ENCODE measurements around the gene TPCN2.

Gene TPCN2

DNA sequence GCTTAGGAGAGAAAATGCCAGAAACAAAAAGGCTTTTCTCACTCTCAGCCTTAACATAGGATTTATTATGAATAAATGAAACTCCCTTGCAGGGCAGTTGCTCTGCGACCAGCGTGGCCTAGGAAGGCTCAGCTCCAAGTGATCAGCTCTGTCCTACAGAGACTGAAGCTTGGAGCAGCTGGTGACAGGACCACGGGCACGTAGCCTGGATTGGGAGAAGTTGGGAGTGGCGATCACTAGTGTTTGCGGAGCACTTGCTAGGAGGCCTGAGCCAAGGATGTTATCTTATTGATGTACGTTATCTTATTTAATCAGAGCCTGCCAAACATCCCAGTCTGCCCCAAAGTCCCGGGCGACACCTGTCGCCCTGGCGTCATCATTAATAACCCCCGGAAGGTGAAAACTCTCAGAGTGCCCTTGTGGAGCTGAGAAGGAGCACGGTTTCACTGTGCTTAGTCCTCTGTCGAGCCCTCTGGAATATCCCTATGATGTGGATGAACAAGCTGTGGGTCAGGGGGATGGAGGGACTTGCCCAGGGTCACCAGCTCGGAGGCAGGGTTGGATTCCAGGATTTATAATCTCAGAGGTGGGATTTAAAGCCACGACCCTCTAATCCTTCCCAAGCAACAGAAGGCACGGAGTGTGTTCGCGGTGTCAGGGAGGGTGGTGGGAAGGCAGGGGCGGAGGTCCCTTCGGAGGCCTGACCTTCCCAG, 66.2 kb downstream of the TPCN2 start:
- DNase-seq = no peak

GRCh38 chr11:69115586-69116560, 67.1 kb downstream of the TPCN2 start:
- no peak for DNase-seq

- no peak for DNase-seq
Measured at GRCh38 chr11:69116671-69117070, 67.9 kb downstream of the TPCN2 start.

DNA sequence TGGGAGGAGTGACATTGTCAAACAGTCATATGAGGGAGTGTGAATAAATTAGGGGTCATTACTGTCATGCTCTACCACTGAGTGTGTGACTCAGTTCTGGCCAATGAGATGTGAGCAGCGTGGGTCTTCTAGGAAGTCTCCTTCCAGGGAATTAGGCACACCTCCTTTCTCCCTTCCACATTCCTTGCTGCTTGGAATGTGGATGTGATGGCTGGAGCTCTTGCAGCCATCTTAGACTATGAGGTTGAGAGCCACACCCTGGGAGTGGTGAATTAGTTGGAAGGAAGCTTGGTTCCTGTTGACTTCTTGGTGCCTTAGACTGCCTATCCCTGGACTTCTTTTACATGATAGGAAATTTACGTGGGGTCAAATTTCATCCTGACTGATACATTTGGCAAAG, 70.5 kb downstream of the TPCN2 start:
- DNase-seq = no peak

- DNase-seq = no peak
Measured at GRCh38 chr11:69120096-69120875, 71.6 kb downstream of the TPCN2 start.

DNA sequence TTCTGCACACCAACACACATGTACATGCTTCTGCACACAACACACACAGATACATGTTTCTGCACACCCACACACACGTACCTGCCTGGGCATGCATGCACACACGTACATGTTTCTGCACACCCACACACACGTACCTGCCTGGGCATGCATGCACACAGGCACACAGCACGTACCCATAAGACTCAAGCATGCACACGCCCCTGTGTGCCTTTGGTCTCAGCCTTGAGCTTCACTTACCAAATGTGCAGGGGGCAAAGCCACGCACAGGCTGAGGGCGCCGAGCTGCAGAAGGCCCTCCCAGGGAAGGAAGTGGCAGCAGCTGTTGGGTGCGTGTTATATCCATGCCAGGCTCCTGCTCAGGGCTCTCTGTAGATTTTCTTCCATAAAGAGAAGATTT, 72.3 kb downstream of the TPCN2 start:
- DNase-seq = no peak

DNA sequence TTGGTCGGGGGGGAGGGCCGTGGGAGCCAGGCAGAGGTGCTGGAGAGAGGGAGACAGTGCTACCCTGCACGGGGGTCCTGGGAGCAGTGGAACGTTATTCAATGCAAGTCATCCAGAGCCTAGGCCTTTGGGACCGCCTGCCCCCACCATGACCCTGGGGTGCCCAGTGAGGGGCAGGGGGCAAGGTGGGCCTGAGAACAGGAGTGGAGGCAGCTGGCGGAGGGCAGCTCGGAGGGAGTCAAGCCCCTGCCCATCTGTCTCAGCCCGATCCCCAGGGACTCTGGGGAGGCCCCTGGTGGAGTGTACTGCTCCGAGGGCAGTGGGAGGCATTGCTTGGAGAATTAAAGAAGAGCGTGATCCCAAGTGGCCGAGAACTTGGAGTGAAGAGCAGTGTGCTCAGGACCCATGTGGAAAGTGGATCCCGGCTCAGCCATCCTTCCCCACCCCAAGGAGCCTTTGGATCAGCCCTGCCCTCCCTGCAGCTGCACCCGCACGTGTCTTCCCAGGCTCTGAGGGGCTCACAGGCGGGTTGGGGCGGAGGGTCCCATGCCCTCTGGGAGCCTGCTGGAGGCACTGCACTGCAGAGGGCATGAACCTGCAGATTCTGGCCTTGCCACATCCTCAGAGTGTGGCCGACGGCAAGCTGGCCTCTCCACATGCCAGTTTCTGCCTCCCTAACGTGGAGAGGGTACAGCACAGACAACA, 73.0 kb downstream of the TPCN2 start:
- DNase-seq = no peak

DNA sequence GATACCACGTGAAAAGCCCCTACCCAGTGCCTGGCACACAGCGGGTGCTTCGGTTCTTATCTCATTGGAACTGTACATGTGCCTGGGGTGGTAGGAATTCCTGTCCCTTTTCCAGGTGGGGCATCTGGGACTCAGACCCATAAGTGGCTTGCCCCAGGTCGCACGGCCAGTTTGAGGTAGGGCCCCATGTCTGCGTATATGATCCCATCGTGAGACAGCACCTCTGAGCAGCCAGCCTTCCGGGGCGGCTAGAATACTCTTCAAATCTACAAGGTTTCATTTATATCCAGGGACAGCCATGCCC, 73.5 kb downstream of the TPCN2 start:
- DNase-seq = no peak

GRCh38 chr11:69122630-69123431, 74.1 kb downstream of the TPCN2 start:
- peak; percentile 36 for DNase-seq

DNA sequence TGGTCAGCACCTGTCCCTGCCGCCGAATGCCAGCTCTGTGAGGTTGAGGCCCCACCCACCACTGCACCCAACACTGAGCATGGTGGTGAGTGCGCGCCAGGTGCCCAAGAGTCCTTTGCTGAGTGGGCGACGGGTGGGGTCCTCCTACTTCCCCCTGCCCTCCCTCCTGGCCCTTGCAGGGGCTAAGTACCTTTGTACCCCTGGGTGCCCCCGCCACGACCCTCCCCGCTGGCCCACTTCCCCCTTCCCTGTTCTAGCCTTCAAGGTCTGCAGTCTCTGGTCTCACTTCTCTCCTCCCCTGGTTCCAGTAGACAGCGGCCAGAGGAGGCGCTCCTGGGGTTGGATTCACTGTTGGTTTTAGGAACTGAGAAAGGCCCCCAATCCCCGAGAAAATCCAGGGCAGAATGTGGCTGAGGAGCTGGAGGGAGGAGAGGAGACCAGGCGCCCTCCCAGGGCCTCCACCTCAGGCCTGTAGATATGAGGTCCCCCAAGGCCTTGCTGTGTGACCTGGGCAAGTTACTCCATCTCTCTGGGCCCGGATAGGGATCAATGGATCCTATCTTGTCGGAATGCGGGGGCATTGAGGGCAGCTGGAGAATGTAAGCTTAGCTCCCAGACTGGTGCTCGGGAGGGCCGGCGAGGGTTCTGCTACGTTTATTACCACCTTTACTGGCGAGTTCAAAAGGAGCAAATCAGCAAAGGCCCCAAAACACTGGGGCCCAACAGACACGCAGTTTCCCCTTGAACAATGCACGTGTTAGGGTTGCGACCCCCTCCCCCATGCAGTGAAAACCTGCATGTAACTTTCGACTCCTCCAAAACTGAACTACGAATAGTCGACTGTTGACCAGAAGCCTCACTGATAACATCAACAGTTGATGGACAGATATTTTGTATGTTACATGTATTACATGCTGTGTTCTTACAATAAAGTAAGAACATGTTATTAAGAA, 75.1 kb downstream of the TPCN2 start:
- no peak for DNase-seq

- no peak for DNase-seq
Measured at GRCh38 chr11:69125861-69126260, 77.1 kb downstream of the TPCN2 start.

GRCh38 chr11:69126286-69126685, 77.6 kb downstream of the TPCN2 start:
- DNase-seq = no peak

- no peak for DNase-seq
Measured at GRCh38 chr11:69127081-69127850, 78.5 kb downstream of the TPCN2 start.

DNA sequence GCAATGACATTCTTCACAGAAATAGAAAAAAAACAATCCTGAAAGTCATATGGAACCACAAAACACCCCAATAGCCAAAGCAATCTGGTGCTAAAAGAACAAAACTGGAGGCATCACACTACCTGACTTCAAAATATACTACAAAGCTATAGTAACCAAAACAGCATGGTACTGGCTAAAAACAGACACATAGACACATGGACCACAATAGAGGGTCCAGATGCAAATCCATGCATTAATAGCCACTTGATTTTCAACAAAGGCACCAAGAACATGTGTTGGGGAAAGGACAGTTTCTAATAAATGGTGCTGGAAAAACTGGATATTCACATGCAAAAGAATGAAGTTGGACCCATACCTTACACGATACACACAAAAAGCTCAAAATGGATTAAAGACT, 79.2 kb downstream of the TPCN2 start:
- DNase-seq = no peak

DNA sequence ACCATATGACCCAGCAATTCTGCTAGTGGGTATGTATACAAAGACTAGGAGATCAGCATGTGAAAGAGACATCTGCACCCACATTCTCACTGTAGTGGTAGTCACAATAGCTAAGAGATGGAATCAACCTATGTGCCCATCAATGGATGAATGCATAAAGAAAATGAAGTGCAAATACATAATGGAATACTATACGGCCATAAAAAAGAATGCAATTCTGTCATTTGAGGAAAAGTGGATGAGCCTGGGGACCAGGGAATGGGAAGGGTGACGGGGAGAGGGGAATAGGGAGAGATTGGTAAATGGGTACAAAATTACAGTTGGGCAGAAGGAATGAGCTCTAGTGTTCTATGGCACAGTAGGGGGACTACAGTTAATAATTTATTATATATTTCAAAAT, 80.3 kb downstream of the TPCN2 start:
- no peak for DNase-seq

DNA sequence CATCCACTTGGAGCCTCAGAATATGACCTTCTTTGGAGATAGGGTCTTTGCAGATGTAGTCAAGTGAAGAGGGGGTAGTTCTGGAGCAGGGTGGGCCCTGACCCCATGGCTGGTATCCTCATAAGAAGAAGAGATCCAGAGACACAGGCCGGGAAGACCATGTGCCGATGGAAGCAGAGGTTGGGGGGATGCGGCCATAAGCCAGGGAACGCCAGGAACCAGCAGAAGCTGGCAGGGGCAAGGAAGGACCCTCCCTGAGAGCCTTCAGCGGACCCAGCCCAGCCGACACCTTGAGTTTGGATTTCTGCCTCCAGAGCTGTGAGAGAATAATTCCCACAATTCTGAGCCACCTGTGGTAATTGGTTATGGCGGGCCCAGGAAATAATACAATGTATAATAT, 80.9 kb downstream of the TPCN2 start:
- no peak for DNase-seq

GRCh38 chr11:69130654-69131053, 81.9 kb downstream of the TPCN2 start:
- DNase-seq = no peak

DNA sequence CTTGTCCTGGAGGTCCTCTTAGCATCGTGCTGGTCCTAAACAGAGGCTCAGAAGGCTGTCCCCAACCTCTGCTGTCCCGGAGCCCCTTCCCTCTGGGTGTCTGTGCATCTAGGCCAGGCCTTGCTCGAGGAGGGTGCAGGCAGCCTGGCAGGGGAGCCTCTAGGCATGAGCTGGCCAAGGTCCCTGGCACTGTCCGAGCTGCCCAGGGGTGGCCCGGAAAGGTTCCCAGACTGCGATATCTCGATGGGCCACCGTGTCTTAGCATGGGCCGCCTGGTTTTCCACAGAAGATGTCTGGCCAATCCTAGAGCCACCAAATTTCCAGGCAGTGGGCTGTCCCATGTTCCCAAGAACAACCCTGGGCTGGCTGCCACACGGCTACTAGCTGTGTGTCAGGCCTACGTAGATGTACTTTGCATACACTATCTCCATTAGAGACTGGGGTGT, 82.4 kb downstream of the TPCN2 start:
- no peak for DNase-seq

- DNase-seq = peak; percentile 41
Measured at GRCh38 chr11:69131644-69132300, 83.0 kb downstream of the TPCN2 start.
